A549 (cell line): ENCODE measurements around the gene COL5A2.

ENCODE experiments used
- CHD2 ChIP-seq: fragments of 150-350 bp; IDR thresholded peaks from 2 replicates; pipeline ENCODE4 v1.6.1; 2014; ENCODE audit warnings: low read length; ENCODE audit not compliant: partially characterized antibody
- CTCF ChIP-seq: fragments of >200 bp; sonication (Bioruptor Twin); formaldehyde crosslinking; IDR thresholded peaks from 3 replicates; pipeline ENCODE4 v1.5.1; 2016
- HEYL ChIP-seq: fragments of 250-450 bp; sonication (Bioruptor Pico); IDR thresholded peaks from 2 replicates; pipeline ENCODE4 v1.8.0; 2021; ENCODE audit warnings: mild to moderate bottlenecking, moderate library complexity
- KDM1A ChIP-seq: fragments of 200-600 bp; sonication (generic); IDR thresholded peaks from 2 replicates; pipeline ENCODE4 v1.6.1; 2016; ENCODE audit warnings: low read depth, mild to moderate bottlenecking
- MAFK ChIP-seq: fragments of 450-650 bp; IDR thresholded peaks from 2 replicates; pipeline ENCODE4 v1.6.1; 2014; ENCODE audit not compliant: partially characterized antibody
- POLR2A ChIP-seq: IDR thresholded peaks from 2 replicates; pipeline ENCODE4 v1.6.1; 2012; ENCODE audit warnings: mild to moderate bottlenecking, low read length
- RAD21 ChIP-seq, 2 experiments: fragments of >200 bp in 1 of 2; sonication (Bioruptor Twin) in 1 of 2; formaldehyde crosslinking in 1 of 2; IDR thresholded peaks in 1 of 2; conservative IDR thresholded peaks in 1 of 2; 2 replicates in 1 of 2; 3 replicates in 1 of 2; pipeline ENCODE4 v1.6.1; 2012 to 2018; ENCODE audit warnings: inconsistent platforms in 1 of 2
- RFX5 ChIP-seq: fragments of 450-650 bp; IDR thresholded peaks from 2 replicates; pipeline ENCODE4 v1.7.1; 2014; ENCODE audit warnings: antibody characterized with exemption, mild to moderate bottlenecking, moderate library complexity
- USF2 ChIP-seq: fragments of 450-650 bp; IDR thresholded peaks from 2 replicates; pipeline ENCODE4 v1.6.1; 2014; ENCODE audit warnings: antibody characterized with exemption
- TF ChIP-seq, protein P1 (sequence below): IDR thresholded peaks from 2 replicates; pipeline ENCODE4 v1.6.1; 2012

- TF ChIP-seq USF2 (no peak), POLR2A (no peak), RFX5 (no peak), CHD2 (no peak), CTCF (no peak), KDM1A (no peak), MAFK (no peak), HEYL (no peak), RAD21 (conservative IDR thresholded peaks at IDR 0.05 in 1 of 2, IDR thresholded peaks at IDR 0.05 in 1 of 2) (no peak)
- TF ChIP-seq, protein P1, sequence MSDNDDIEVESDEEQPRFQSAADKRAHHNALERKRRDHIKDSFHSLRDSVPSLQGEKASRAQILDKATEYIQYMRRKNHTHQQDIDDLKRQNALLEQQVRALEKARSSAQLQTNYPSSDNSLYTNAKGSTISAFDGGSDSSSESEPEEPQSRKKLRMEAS: no peak
These were observed 103.4 kb downstream of the COL5A2 start for GRCh38 chr2:189076120-189076519.
